HuH-7.5 (cell line): ENCODE measurements around the gene TP53BP2.

Source experiments
- DNase-seq: peaks from one replicate; pipeline ENCODE4 v3.0.0; 2011; ENCODE audit warnings: low spot score

The TP53BP2 gene

DNA sequence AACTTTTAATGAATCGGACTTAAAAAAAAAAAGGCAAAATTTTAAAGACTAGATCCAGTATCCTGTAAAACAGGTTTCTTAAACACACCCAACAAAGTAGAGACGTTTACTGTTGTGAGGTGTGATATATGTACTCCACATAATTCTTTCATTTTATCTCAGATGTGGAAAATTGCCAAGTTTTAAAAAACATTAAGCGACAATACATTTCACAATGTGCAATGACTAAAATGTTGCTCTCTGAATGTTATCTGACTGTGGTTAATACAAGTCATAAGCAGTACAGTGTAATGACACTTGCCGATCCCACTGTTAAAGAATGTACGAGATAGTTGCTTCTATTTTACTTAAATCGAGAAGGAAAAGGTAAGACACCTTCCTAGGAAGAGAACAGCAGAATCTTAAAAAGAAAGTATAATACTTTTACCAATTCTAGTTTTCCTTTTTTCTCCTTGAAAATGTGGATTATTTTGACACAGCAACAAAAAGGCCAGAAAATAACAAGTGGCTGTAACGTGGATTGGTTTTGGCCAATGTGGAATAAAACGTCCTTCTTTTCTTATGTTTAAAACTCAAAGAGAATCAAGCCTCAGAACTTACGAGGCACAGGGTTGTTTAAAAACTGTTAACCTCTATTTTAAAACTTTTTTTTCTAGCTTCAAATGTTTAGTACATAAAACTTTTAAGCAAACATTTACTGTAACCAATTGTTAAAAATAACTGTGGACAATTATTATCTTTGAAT lies 51.4 kb downstream of the TP53BP2 start:
- no peak for DNase-seq

DNA sequence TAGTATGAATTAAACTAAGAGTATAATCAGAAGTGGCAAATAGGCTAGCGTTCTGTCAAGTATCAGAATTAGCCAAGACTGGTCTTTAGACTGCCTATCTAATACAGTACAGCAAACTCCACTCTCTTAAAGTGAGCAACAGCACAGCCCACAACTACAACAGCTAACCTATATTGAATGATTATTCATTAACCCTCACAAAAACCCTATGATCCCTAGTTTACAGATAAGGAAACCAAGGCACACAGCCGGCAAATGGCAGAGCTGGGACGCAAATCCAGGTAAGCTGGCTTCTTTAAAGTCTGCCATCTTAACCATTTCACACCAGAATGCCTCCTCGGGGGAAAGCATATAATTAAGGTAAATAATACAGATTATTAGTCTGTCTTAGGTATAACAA lies 52.0 kb downstream of the TP53BP2 start:
- DNase-seq: no peak

DNA sequence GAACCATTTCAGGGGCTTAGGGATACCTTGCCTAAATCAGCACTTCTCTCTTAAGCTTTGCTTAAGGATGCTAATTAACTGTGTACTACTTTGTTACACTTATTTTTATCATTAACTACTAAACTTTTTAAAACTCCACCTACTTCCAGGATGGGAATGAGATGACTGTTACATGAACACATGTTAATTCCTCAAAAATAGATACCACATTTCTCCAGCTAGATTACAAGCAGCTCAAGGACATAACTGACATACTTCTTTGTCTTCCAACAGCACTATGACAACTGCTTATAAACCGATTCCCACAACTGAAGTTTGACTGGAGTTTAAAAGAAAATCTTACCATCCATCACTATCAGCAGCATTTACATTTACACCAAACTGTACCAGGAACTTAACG lies 53.7 kb downstream of the TP53BP2 start:
- DNase-seq: no peak

DNA sequence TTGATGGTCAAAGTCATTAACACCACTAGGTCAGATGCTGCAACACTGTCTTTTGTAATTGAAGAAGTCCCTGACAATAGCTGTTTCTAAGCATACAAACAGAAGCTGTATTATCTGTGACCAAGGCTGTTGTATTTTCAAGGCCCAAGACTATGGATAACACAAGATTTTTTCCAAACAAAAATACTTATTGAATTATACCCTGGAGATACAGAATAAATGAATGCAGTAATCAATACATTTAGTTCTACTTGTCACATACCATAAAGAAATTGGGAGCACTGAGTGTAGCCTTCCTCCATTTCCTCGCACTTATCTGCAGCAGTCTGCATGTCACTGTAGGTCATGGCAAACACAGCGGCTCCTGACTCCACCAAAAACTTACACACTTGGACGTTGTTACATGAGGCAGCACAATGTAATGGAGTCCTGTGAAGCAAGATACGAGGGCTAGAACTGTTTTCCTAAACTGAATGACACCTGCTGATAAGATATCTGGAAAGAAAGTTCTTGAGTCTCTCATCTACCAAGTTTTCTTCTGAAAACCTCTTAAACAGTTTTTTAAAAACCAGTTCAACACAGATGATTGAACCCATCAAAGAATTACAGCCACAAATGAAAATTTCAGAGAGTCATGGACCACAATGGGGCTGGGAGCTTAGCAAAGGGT lies 56.9 kb downstream of the TP53BP2 start:
- DNase-seq: no peak

DNA sequence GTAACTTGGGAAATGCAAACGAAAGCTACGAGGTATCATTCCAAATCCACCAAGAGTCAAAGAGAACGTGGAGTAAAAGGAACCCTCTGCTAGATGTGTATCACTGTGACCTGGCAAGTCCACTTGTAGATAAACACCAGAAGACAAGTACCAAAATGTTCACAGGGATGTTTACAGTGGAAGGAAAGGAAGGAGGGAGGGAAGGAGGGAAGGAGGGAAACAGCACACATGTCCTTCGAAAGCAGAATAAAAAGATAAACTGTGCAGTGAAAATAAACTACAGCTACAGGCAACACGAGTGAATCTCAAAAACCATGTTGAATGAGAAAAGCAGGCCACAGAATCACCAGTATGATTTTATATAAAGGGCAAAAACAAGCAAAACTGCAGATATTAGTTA lies 59.9 kb downstream of the TP53BP2 start:
- DNase-seq: no peak

DNA sequence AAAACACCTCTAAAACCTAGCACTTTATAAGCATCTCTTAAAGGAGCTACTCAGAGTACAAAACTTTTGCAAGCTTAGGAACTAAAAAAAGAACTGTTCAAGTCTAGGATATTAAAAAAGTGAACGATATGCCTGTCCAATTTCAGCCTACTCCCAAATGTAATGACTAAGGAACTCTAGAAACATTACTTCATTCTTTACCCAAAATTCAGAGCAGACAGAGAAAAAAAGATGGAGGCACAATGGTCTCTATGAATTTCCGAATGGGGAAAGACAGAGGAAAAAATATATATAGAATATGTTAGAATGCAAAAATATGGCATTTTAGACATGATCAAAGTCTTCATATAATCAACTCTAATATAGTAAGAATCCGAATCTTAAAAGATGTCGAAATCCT lies 61.2 kb downstream of the TP53BP2 start:
- DNase-seq: no peak

DNA sequence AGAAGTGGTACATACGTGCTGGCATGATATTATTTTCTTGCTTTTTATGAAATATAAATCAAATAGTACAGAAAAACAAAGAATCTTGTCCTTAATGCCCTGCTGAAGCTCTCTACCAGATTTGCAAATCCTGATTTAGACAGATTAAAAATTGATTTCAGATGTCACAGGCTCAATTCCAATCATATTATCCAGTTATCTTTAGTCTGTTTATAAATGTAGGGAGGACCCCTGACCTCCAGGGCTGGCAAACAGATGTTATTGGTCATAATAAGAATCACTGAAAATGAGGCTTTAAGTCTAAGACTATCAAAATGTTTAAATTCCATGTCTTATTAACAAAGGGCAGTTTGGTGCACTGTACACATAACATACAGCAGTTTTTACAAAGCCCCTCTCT lies 62.1 kb downstream of the TP53BP2 start:
- DNase-seq: no peak

DNA sequence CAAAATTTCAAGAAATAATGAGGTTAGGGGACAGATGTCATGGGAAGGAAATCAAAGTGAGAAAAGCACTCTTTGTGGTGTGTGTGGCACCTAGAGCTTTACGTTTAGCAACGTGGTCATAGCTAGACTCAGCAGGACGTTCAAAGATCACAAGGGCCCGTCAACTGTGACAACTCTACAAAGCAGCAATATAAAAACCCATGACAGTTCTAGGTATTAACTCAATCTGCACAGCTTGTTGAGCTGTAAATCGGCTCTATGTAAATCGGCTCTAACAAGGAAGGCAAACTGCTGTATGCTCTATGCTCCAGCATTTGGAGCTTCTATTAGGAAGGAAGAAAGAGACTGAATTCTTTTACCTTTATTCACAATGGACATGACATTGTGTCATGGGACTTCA lies 64.8 kb downstream of the TP53BP2 start:
- DNase-seq: no peak

DNA sequence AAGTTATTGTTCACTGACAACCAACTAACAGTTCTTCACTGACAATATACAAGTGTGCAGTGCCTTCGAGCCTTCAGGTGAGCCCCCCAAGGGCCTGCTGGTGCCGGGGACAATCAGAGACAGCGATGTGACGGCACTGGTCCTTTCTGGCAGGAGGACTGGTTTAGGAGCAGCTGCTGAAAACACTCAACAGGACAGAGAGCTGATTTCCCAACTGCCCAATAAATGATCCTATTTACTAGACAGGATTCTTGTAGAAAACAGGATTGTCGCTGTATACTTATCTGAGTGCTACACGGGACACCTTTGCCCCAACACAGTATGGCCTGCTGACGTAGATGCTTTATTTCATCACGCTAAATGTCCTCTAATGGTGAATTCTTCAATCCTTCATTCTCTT lies 65.4 kb downstream of the TP53BP2 start:
- no peak for DNase-seq

DNA sequence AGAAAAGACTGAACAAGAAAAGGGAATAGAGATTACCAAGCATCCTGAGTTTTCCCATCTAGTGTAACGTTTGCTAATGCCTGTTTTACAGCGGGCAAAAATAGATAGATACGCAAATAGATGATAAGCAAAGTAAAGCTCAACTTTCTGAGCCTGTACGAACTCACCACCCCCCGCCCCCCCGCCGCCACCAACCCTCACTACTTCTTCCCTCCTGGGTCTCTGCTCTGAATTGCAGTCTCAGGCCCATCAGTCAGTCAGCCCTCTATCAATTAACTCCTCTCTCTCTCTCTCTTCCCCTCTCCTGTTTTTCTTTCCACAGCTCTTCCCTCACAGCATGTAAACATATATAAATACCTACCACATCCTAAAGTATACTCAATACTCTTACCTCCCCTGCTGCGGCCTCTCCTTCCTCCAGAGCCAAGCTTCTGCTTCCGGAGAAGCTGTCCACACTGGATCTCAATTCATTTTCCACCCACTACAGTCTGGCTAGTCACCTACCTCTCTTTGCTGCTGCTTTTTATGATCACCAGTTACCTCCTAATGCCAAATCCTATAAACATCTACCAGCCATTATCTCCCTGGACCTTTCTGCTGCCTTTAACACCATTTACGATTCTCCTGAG lies 68.8 kb downstream of the TP53BP2 start:
- DNase-seq: no peak

DNA sequence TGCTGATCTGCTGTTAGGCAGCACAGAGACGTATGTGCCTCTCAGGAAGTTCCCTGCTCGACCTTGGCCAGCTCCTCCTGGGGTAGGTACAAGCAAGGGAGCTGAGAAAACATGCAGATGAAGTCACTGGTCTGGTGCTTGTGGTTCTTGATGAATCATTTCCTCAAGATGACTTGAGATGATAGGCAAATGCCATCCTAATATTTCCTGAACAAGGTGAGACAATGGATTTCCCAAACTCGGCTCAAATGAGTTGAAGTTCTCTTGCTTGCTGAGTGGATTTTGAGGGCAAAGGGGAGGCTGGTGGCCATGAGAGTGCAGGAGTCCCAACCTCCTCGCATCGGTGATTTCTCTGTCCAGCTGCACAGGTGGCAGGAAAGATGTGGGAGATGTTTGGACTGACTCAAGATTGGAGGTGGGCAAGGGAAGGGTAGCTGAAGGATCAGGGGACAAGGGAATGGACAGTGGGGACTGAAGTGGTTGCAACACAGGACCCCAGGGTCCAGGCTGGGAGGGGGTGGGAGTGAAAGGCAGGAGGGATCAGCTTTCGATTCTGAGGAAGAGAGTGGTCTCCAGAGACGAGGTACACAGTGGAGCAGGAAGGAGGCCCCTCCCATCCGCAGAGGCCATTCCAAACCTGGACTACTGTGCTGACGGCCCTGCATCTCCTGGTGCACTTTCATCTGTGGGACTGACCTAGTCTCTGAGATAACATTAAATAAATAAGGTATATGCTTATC lies 69.5 kb downstream of the TP53BP2 start:
- no peak for DNase-seq

DNA sequence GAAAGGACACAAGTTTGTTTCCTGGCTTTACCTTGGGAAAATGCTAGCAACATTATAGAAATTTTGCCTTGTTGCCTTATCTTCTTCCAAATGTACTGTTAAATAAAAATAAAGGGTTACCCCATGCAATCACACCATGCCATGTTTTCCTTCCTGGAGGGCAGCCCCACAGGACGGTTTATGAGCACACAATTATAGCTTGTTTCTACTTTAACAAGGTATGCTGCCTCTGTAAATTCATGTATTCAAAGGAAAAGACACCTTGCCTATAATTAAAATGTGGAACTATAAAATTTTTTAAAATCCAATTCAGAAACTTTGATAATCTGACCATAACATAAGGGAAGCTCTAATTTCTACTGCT lies 70.1 kb downstream of the TP53BP2 start:
- no peak for DNase-seq

DNA sequence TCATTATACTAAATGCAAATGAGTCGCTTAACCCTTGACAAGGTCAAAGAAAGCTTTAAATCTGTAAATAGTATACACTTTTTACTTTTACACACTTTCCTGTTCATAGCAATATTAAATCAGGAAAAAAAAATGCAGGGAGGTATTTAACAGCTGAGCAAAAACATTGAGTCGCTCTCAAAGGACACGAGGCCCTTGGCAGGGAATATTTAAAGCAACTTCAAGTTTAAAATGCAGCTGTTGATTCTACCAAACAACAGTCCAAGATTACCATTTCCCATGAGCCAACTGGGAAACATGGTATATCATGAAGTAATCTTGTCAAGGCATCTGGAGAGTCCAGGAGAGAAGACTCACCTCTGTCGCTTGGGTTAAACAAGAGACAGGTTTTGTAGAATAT lies 70.7 kb downstream of the TP53BP2 start:
- DNase-seq: no peak

DNA sequence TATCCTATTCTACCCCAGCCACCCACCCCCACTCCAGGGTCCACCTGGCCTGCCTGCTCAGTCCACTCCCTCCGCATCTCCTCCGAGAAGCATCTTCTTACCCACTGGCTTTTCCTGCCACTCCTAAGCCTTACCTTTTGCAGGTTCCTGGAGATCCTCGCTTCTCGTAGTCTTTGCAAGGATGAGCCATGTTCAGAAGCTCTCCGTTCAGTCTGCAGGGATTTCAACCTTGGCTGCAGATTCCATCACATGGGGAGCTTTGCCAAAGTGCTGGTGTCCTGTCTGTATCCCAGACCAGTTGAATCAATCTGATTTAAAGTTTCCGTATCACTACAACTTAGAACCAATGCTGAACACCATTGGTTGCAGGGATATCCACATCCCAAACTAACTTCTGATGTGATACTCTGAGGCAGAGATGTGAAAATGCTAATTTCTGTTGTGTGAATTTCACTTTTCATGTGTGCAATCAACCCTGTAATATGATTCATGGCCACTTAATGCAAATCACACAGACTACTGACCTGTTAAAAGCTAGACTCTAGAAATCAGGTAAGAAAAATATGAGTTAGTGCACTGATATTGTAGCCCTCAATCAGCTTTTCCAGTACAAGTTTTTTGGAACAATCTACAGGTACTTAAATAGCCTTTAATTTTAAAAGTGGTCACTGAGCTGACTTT lies 71.5 kb downstream of the TP53BP2 start:
- no peak for DNase-seq

DNA sequence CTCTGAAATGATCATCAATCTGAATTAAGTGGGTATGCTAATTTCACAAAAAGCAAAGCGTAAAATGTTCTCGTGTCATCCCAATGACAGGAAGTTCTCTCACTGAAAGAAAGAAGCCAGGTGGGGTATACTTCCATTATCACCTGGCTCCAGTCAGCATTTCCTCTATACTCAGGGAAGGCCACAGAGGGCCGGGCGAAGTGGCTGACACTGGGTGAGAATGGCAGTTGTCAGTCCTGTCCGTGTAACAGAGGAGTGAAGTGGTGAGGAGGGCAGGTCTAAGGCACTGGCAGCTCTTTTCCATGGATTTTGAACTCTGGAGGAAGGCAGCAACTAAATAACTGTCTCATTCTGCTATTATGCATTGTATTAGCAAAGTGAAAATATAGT lies 73.0 kb downstream of the TP53BP2 start:
- no peak for DNase-seq

DNA sequence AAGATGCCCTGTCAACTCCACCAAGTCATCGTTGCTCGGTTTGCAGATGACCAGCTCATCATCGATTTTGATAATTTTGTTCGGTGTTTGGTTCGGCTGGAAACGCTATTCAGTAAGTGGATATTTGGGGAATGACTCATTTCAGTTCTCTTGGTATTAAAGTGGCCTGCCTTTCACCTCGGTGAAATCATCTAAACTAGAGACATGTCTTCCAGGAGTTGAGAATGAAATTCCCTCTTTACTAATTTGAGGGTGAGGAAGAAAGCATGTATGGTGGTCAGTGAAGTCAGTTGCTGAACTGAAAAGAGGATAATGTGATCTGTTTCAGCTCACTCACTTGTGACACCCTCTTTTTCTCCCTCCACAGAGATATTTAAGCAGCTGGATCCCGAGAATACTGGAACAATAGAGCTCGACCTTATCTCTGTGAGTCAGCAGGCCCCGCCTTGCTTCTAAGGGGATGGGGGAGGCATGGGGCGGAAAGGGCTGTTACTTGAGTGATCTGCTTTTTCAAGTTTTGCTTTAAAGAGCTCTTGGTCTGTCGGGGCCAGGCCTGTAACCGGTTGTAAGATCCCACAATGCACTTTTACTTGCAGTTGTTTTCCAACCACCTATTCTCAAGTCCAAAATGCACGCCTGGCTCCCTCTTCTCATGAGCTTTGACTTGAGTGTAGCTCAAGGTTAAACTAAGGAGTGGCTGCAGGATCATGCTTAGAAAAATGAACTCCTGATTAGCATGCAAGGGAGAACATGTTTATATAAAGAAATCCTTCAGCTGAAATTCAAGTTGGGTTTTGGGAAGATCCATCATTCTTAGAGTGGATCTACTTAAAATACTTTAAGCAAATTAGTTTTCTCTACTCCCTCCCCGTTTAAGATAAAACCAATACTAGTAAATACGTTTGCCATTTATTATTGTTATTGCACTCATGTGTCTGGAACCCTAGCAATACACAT lies 73.7 kb downstream of the TP53BP2 start:
- DNase-seq: no peak

DNA sequence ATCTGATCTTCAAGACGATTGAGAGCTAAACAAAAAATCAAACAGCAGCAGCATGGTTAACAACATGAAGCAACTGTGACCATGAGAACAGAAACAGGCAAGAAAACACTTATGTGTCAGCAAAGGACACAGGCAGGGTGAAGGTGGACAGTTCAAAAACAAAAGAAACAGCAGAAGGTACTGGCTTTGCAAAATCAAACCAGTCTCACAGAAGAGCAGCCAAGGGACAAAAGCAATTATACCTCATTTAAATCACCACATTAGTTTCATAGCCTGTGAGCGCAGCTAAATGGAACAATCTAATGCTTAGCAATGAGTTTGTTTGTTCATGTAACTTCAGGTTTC lies 74.3 kb downstream of the TP53BP2 start:
- DNase-seq: no peak

DNA sequence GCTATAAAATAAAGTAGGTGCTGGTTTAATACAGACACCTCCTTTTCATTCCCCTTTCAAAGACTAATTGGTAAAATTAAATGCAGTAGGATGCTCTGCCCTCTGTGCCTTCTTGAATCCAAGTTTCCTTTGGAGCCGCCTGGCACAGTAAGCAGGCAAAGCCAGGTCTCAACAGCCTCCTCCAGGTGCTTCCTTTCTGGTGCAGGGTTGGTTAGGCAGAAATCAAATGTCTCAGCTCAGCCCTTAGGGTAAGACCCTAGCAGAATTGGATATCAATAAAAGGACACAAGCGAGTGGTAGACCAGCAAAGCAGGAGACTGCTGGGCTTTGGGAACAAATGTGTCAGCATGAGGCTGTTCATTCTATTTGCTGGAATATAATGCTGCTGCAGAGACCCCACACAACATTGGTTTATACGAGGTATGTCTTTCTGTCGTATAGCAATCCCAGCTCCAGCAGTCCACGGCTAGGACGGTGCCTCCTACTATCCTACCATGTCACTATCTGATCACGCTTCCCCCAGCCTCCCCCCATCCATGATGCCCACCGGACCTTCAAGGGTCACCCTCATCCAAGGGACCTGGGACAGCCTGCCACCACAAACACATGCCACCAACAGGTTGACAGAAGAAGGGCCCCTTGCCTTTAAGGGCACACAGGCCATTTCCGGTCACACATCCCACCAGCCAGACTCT lies 75.0 kb downstream of the TP53BP2 start:
- DNase-seq: no peak

DNA sequence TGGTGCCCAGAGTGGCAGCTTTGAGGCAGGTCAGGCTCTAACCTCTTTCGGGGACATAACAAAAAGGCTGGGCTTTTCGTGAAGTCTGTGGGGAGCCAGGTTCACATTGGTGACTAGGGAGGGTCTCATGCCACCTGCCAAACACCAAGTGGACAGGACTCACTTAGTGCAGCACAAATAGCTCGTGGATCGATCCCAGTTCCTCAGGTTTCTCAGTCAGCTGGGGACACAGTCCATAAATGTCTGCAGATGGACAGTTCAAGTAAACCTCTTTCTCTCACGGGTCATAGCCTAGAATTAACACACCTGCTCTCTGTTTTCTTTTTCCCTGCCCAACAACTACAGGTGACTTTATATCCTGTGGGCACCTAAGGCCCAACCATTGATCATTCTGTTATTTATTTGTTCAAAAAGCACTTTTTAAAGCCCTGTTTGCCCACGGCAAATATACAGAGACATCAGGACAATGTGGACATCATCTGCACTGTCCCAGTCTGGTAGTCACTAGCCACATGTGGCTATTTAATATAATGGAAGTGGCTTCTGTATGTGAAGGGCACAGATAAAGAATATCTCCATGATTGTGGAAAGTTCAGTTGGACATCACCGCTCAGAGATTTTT lies 79.9 kb downstream of the TP53BP2 start:
- no peak for DNase-seq

DNA sequence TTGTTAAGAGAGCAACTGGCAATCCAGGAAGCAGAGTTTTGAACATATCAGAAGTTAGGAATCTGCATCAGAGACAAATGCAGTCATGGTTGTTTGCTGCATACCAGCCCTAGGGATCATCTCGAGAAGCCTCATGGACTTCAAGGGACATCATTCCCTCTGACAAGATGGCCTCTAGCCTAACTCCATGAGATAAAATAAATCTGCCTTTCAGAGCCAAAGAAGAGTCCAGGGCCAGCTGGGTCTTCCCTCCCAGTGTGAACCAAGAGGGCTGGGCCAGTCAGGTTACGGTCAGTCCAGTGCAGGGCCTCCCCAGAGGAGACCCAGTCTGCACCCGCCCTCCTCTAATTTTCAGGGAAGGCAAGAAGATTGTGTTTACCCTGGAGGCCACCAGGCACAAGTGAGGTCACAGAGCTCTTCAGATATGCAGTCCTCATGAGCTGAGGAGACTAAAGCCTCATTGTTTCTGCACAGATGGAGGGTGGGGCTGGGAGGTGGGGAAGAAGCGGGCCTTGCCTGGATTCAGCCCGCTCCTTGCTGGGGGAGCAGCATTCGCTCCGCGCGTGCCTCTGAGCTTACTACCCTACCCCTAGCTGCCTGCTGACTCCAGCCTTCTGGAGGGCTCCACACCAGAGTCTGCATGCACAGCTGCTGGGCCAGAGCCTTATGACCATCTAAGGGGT lies 80.6 kb downstream of the TP53BP2 start:
- no peak for DNase-seq
